WTC11 (cell line): ENCODE measurements around the gene LCN12. TPM values are rescaled to one million over a fixed set of nuclear protein-coding genes. Genes with fewer than 3 reads are reported as not detected.

ENCODE experiments used
- ATAC-seq: fragments of 200-7000 bp; cut with Tn5 transposase; 2 replicates; pipeline ENCODE4 v1.10.0; 2021; ENCODE audit warnings: mild to moderate bottlenecking, moderate library complexity
- CTCF ChIA-PET: fragments of 300-600 bp; sonication (Branson Sonifier 250); formaldehyde crosslinking; loops from one replicate; lab custom pipeline; 2021; ENCODE audit warnings: antibody characterized with exemption; lab: Charles Lee
- POLR2A ChIA-PET: fragments of 350-600 bp; sonication (Branson Sonifier 250); formaldehyde crosslinking; loops from one replicate; lab custom pipeline; 2021; ENCODE audit warnings: antibody characterized with exemption; lab: Charles Lee
- DNase-seq: peaks from one replicate; pipeline ENCODE4 v3.0.0; 2021; ENCODE audit warnings: low spot score
- H3K27ac Mint-ChIP-seq: 2 replicates; pipeline ENCODE4 v1.8.0; 2021; ENCODE audit warnings: mixed read lengths
- H3K27me3 Mint-ChIP-seq: 2 replicates; pipeline ENCODE4 v1.8.0; 2021; ENCODE audit warnings: low read depth, mild to moderate bottlenecking, moderate library complexity, mixed read lengths
- H3K36me3 Mint-ChIP-seq: 2 replicates; pipeline ENCODE4 v1.8.0; 2021; ENCODE audit warnings: mixed read lengths
- H3K4me1 Mint-ChIP-seq: 2 replicates; pipeline ENCODE4 v1.8.0; 2022; ENCODE audit warnings: mixed read lengths
- H3K4me3 Mint-ChIP-seq: 2 replicates; pipeline ENCODE4 v1.8.0; 2021; ENCODE audit warnings: mild to moderate bottlenecking, moderate library complexity, mixed read lengths
- H3K9me3 Mint-ChIP-seq: 2 replicates; pipeline ENCODE4 v1.8.0; 2021; ENCODE audit warnings: mixed read lengths
- FOXJ3 ChIP-seq: sonication (generic); formaldehyde crosslinking; IDR thresholded peaks from 2 replicates; pipeline ENCODE4 v1.9.0; 2021; ENCODE audit warnings: missing genetic modification reagents, mild to moderate bottlenecking, borderline replicate concordance
- HMGA2 ChIP-seq: fragments of 250-450 bp; sonication (Bioruptor Pico); IDR thresholded peaks from 2 replicates; pipeline ENCODE4 v1.4.0; 2021; ENCODE audit warnings: mild to moderate bottlenecking, moderate library complexity
- IRF2 ChIP-seq: sonication (generic); formaldehyde crosslinking; IDR thresholded peaks from 2 replicates; pipeline ENCODE4 v1.8.0; 2022; ENCODE audit warnings: low read depth, missing genetic modification reagents, borderline replicate concordance
- MXD4 ChIP-seq: fragments of 250-450 bp; sonication (Bioruptor Pico); IDR thresholded peaks from 2 replicates; pipeline ENCODE4 v1.8.0; 2021; ENCODE audit warnings: mild to moderate bottlenecking, moderate library complexity, borderline replicate concordance
- NFE2L1 ChIP-seq: sonication (generic); formaldehyde crosslinking; IDR thresholded peaks from 2 replicates; pipeline ENCODE4 v1.8.1; 2023; ENCODE audit warnings: missing genetic modification reagents
- RORB ChIP-seq: fragments of 250-450 bp; sonication (Bioruptor Pico); IDR thresholded peaks from 2 replicates; pipeline ENCODE4 v1.9.0; 2021; ENCODE audit warnings: mild to moderate bottlenecking
- TEAD1 ChIP-seq: sonication (generic); formaldehyde crosslinking; IDR thresholded peaks from 2 replicates; pipeline ENCODE4 v1.8.0; 2022; ENCODE audit warnings: mild to moderate bottlenecking, missing genetic modification reagents
- TEAD4 ChIP-seq: sonication (generic); formaldehyde crosslinking; IDR thresholded peaks from 2 replicates; pipeline ENCODE4 v1.8.0; 2022; ENCODE audit warnings: mild to moderate bottlenecking, missing genetic modification reagents
- ZNF317 ChIP-seq: sonication (generic); formaldehyde crosslinking; IDR thresholded peaks from 2 replicates; pipeline ENCODE4 v1.8.1; 2023; ENCODE audit warnings: low read depth, mild to moderate bottlenecking, moderate library complexity, missing genetic modification reagents, borderline replicate concordance
- total RNA-seq: library from RNA; stranded (reverse); gene quantifications from 3 replicates; pipeline ENCODE4 v1.2.3, GENCODE V29; 2021
- TF ChIP-seq, protein P1 (sequence below): fragments of 250-450 bp; sonication (Bioruptor Pico); conservative IDR thresholded peaks from 2 replicates; pipeline ENCODE4 v1.9.0; 2021; ENCODE audit warnings: mild to moderate bottlenecking
- TF ChIP-seq, protein P2 (sequence below): sonication (generic); formaldehyde crosslinking; IDR thresholded peaks from 2 replicates; pipeline ENCODE4 v1.8.0; 2023; ENCODE audit warnings: missing genetic modification reagents
- TF ChIP-seq, protein P3 (sequence below): sonication (generic); formaldehyde crosslinking; IDR thresholded peaks from 2 replicates; pipeline ENCODE4 v1.8.1; 2023; ENCODE audit warnings: mild to moderate bottlenecking, moderate library complexity, missing genetic modification reagents
- TF ChIP-seq, protein P4 (sequence below): sonication (generic); formaldehyde crosslinking; IDR thresholded peaks from 2 replicates; pipeline ENCODE4 v1.8.0; 2022; ENCODE audit warnings: mild to moderate bottlenecking, missing genetic modification reagents
- TF ChIP-seq, protein P5 (sequence below): sonication (generic); formaldehyde crosslinking; IDR thresholded peaks from 2 replicates; pipeline ENCODE4 v1.8.1; 2023; ENCODE audit warnings: mild to moderate bottlenecking, missing genetic modification reagents, borderline replicate concordance
- TF ChIP-seq, protein P6 (sequence below): sonication (generic); formaldehyde crosslinking; IDR thresholded peaks from 2 replicates; pipeline ENCODE4 v1.8.0; 2022; ENCODE audit warnings: missing genetic modification reagents
- TF ChIP-seq, protein P7 (sequence below): fragments of 200-600 bp; IDR thresholded peaks from 2 replicates; pipeline ENCODE4 v1.8.0; 2022; ENCODE audit warnings: antibody characterized with exemption
- TF ChIP-seq, protein P8 (sequence below): sonication (generic); formaldehyde crosslinking; conservative IDR thresholded peaks from 2 replicates; pipeline ENCODE4 v1.8.1; 2023; ENCODE audit warnings: mild to moderate bottlenecking, low read depth, missing genetic modification reagents, moderate library complexity

LCN12 gene
- total RNA-seq, 1 experiment from 2014 or later, result 1.9 TPM

DNA sequence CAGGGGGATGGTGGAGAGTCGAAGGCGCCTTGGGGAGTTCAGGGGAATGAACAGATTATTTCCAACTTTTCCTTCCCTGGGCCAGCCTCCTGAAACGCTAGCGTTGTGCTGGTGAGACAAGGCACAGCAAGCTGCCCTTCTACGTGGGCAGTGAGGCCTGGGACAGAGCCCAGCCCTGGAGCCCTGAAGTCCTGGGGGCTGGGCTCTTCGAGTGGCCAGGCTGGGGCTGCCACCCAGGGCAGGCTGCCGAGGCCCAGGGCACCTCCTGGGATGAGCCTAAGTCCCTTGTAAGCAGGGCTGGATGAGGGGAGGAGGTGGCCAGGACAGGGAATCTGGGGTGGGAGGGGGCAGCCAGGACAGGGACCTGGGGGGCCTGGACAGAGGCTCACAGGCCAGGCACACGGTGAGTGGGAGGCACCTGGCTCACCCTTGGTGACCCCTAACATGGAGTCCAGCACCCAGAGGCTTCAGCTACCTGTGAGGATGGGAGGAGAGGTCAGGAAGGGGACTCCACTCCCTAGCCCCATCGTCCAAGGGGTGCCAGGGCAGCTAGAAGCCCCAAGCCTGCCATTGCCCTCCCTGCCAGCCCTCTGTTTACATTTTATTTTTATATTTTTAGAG, 1.3 kb upstream of the LCN12 start (continued):
- TF ChIP-seq, protein P1, sequence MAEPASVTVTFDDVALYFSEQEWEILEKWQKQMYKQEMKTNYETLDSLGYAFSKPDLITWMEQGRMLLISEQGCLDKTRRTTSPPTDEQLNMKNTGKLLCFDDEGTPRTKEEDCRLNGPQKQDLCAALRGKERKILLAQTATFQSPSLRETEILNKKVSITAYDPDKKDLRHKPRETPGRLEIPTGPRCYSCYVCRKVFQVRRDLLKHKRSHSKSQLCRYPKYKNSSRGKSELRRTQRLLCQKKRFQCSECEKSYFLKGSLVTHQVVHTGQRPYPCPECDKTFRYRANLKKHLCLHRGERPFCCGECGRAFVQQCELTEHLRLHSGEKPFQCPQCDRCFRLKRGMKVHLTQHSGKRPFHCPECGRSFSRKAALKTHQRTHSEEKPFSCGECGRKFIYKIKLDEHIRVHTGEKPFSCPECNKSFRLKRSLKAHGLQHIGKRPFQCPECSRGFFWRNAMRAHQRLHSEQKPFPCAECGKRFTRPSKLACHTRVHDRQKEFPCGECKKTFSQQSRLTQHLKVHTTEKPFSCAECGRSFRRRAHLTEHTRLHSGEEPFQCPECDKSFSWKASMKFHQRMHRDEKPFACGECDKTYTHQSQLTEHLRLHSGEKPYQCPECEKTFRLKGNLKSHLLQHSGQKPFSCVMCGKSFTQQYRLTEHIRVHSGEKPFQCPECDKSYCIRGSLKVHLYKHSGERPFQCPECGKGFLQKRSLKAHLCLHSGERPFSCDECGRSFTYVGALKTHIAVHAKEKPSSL, result no peak
- TF ChIP-seq IRF2 (CRISPR knock-in tag), result no peak
- no peak for TF ChIP-seq NFE2L1 (CRISPR knock-in tag)
- TF ChIP-seq RORB (CRISPR knock-in tag), result no peak
- TF ChIP-seq, protein P2, sequence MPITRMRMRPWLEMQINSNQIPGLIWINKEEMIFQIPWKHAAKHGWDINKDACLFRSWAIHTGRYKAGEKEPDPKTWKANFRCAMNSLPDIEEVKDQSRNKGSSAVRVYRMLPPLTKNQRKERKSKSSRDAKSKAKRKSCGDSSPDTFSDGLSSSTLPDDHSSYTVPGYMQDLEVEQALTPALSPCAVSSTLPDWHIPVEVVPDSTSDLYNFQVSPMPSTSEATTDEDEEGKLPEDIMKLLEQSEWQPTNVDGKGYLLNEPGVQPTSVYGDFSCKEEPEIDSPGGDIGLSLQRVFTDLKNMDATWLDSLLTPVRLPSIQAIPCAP (CRISPR knock-in tag), result no peak
- TF ChIP-seq TEAD4, result no peak
- TF ChIP-seq, all 79 proteins: peak for 0

DNA sequence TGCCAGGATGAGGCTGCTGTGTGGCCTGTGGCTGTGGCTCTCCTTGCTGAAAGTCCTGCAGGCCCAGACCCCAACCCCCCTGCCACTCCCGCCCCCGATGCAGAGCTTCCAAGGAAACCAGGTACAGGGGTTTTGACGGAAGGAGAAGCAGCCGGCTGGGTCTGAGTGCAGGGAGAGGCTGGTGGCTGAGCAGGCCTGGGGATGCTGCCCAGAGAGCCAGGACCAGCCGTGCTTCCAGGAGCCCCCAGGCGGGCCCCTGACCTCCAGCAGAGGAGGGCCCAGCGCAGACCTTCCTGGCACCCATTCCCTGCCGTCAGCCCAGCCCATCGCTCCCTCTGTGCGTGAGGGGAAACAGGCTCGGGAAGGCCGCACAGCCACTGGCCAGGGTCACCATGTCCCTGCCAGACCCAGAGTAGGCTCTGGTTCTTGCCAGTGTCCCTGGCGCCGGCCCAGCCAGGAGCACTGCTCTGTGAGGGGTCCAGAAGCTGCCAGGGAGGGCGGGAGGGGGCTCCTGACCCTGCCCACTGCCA, 313 bp downstream of the LCN12 start:
- POLR2A ChIA-PET, result no interaction called here
- Mint-ChIP-seq H3K4me3 (no peak overlapping the region), H3K27ac (no peak overlapping the region), H3K9me3 (peaks cover 9% of the 10 kb centered on the region), H3K36me3 (no peaks in the 10 kb centered on the region), H3K4me1 (peaks cover 4% of the 10 kb centered on the region), H3K27me3 (no peaks in the 10 kb centered on the region)
- DNase-seq, result no peak
- CTCF ChIA-PET, result interaction anchor here (0.5 to 1.7 kb wide), 6 partner anchors 22 to 132 kb away, joined by 3 to 8 read pairs (median 4); partner anchors contain the start of gene NPDC1
- no peak for ATAC-seq
- TF ChIP-seq HMGA2 (CRISPR knock-in tag) (no peak), MXD4 (CRISPR knock-in tag) (no peak), TEAD1 (CRISPR knock-in tag) (no peak), ZNF317 (CRISPR knock-in tag) (no peak), FOXJ3 (CRISPR knock-in tag) (no peak)
- TF ChIP-seq, protein P3, sequence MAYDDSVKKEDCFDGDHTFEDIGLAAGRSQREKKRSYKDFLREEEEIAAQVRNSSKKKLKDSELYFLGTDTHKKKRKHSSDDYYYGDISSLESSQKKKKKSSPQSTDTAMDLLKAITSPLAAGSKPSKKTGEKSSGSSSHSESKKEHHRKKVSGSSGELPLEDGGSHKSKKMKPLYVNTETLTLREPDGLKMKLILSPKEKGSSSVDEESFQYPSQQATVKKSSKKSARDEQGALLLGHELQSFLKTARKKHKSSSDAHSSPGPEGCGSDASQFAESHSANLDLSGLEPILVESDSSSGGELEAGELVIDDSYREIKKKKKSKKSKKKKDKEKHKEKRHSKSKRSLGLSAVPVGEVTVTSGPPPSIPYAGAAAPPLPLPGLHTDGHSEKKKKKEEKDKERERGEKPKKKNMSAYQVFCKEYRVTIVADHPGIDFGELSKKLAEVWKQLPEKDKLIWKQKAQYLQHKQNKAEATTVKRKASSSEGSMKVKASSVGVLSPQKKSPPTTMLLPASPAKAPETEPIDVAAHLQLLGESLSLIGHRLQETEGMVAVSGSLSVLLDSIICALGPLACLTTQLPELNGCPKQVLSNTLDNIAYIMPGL (CRISPR knock-in tag), result no peak
- TF ChIP-seq, protein P4, sequence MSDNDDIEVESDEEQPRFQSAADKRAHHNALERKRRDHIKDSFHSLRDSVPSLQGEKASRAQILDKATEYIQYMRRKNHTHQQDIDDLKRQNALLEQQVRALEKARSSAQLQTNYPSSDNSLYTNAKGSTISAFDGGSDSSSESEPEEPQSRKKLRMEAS (CRISPR knock-in tag), result no peak
- TF ChIP-seq, protein P5, sequence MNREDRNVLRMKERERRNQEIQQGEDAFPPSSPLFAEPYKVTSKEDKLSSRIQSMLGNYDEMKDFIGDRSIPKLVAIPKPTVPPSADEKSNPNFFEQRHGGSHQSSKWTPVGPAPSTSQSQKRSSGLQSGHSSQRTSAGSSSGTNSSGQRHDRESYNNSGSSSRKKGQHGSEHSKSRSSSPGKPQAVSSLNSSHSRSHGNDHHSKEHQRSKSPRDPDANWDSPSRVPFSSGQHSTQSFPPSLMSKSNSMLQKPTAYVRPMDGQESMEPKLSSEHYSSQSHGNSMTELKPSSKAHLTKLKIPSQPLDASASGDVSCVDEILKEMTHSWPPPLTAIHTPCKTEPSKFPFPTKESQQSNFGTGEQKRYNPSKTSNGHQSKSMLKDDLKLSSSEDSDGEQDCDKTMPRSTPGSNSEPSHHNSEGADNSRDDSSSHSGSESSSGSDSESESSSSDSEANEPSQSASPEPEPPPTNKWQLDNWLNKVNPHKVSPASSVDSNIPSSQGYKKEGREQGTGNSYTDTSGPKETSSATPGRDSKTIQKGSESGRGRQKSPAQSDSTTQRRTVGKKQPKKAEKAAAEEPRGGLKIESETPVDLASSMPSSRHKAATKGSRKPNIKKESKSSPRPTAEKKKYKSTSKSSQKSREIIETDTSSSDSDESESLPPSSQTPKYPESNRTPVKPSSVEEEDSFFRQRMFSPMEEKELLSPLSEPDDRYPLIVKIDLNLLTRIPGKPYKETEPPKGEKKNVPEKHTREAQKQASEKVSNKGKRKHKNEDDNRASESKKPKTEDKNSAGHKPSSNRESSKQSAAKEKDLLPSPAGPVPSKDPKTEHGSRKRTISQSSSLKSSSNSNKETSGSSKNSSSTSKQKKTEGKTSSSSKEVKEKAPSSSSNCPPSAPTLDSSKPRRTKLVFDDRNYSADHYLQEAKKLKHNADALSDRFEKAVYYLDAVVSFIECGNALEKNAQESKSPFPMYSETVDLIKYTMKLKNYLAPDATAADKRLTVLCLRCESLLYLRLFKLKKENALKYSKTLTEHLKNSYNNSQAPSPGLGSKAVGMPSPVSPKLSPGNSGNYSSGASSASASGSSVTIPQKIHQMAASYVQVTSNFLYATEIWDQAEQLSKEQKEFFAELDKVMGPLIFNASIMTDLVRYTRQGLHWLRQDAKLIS (CRISPR knock-in tag), result no peak
- TF ChIP-seq, protein P6, sequence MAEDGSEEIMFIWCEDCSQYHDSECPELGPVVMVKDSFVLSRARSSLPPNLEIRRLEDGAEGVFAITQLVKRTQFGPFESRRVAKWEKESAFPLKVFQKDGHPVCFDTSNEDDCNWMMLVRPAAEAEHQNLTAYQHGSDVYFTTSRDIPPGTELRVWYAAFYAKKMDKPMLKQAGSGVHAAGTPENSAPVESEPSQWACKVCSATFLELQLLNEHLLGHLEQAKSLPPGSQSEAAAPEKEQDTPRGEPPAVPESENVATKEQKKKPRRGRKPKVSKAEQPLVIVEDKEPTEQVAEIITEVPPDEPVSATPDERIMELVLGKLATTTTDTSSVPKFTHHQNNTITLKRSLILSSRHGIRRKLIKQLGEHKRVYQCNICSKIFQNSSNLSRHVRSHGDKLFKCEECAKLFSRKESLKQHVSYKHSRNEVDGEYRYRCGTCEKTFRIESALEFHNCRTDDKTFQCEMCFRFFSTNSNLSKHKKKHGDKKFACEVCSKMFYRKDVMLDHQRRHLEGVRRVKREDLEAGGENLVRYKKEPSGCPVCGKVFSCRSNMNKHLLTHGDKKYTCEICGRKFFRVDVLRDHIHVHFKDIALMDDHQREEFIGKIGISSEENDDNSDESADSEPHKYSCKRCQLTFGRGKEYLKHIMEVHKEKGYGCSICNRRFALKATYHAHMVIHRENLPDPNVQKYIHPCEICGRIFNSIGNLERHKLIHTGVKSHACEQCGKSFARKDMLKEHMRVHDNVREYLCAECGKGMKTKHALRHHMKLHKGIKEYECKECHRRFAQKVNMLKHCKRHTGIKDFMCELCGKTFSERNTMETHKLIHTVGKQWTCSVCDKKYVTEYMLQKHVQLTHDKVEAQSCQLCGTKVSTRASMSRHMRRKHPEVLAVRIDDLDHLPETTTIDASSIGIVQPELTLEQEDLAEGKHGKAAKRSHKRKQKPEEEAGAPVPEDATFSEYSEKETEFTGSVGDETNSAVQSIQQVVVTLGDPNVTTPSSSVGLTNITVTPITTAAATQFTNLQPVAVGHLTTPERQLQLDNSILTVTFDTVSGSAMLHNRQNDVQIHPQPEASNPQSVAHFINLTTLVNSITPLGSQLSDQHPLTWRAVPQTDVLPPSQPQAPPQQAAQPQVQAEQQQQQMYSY (CRISPR knock-in tag), result no peak
- TF ChIP-seq, protein P7, sequence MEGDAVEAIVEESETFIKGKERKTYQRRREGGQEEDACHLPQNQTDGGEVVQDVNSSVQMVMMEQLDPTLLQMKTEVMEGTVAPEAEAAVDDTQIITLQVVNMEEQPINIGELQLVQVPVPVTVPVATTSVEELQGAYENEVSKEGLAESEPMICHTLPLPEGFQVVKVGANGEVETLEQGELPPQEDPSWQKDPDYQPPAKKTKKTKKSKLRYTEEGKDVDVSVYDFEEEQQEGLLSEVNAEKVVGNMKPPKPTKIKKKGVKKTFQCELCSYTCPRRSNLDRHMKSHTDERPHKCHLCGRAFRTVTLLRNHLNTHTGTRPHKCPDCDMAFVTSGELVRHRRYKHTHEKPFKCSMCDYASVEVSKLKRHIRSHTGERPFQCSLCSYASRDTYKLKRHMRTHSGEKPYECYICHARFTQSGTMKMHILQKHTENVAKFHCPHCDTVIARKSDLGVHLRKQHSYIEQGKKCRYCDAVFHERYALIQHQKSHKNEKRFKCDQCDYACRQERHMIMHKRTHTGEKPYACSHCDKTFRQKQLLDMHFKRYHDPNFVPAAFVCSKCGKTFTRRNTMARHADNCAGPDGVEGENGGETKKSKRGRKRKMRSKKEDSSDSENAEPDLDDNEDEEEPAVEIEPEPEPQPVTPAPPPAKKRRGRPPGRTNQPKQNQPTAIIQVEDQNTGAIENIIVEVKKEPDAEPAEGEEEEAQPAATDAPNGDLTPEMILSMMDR, result no peak
- TF ChIP-seq, protein P8, sequence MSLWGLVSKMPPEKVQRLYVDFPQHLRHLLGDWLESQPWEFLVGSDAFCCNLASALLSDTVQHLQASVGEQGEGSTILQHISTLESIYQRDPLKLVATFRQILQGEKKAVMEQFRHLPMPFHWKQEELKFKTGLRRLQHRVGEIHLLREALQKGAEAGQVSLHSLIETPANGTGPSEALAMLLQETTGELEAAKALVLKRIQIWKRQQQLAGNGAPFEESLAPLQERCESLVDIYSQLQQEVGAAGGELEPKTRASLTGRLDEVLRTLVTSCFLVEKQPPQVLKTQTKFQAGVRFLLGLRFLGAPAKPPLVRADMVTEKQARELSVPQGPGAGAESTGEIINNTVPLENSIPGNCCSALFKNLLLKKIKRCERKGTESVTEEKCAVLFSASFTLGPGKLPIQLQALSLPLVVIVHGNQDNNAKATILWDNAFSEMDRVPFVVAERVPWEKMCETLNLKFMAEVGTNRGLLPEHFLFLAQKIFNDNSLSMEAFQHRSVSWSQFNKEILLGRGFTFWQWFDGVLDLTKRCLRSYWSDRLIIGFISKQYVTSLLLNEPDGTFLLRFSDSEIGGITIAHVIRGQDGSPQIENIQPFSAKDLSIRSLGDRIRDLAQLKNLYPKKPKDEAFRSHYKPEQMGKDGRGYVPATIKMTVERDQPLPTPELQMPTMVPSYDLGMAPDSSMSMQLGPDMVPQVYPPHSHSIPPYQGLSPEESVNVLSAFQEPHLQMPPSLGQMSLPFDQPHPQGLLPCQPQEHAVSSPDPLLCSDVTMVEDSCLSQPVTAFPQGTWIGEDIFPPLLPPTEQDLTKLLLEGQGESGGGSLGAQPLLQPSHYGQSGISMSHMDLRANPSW, result no peak
